ENCODE data around the gene NOVA2. TPM values are rescaled to one million over a fixed set of nuclear protein-coding genes. Genes with fewer than 3 reads are reported as not detected.

NOVA2 gene
- total and polyA plus RNA-seq, 2 donors (not counting 3 experiments of a cell fraction or from before 2014, with no cell fraction given): 5.6 to 34.2 TPM

DNA sequence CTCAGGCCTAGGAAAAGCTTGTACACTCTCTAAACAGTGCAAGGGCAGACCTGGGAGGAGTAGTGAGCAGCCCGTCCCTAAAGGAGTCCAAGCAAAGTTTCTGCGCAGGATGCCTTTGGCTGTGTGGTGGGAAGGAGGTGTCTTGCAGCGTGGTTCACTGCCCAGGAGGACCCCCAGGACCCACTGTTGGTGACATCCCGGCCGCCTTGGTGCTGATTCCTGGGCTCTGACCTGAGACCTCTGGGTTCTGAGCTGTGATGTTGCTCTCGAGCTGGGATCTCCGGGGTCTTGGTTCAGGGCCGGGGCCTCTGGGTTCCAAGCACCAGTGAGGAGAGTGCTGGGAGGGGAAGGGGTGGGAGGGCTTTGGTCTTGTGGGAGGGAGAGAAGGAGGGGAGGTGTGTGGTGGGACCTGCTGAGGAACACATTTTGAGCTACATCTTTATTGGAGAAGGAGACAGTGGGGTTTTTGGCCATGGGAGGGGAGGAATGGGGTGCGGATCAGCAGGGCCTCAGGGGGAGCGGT is 45.1 kb upstream of the NOVA2 start:
- peaks cover 6 to 13% of the 10 kb centered on the region in 2 experiments for H3K27me3 ChIP-seq (ENCODE audit: control insufficient read depth in 2 of 2, insufficient read depth in 2 of 2, low read length in 2 of 2)
- H2AFZ ChIP-seq (ENCODE audit: low read depth, low read length): no peak overlapping the region
- POLR2A ChIA-PET: no interaction called here
- H3K9ac ChIP-seq (replicated peaks; ENCODE audit: extremely low read depth, insufficient read depth, low read length): no peak overlapping the region
- CTCF ChIA-PET: interaction anchor here (1.3 to 12.1 kb wide), 4 partner anchors 9 to 246 kb away, joined by 3 to 460 read pairs (median 16); no protein-coding TSS in a partner anchor
- no peaks in the 10 kb centered on the region for H3K9me1 ChIP-seq (replicated peaks; ENCODE audit: control insufficient read depth, extremely low read depth, insufficient read depth, low read length)
- H4K20me1 ChIP-seq (replicated peaks; ENCODE audit: control insufficient read depth, extremely low read depth, insufficient read depth, low read length): no peaks in the 10 kb centered on the region
- TF ChIP-seq, protein P1, sequence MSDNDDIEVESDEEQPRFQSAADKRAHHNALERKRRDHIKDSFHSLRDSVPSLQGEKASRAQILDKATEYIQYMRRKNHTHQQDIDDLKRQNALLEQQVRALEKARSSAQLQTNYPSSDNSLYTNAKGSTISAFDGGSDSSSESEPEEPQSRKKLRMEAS (IDR thresholded peaks at IDR 0.05; ENCODE audit: insufficient read depth, insufficient read length): no peak
- TF ChIP-seq GATA2 (IDR thresholded peaks at IDR 0.05; ENCODE audit: insufficient read depth, insufficient read length, low read depth, low read length) (no peak), FOS (IDR thresholded peaks at IDR 0.05; ENCODE audit: borderline replicate concordance, insufficient read depth, low read length) (no peak), POLR2AphosphoS5 (IDR thresholded peaks at IDR 0.05; ENCODE audit: insufficient read depth, low read depth, low read length) (no peak), EZH2 (IDR thresholded peaks at IDR 0.05; ENCODE audit: borderline replicate concordance, low read depth, low read length, severe bottlenecking) (no peak), JUN (IDR thresholded peaks at IDR 0.05; ENCODE audit: borderline replicate concordance, insufficient read depth, insufficient read length, low read depth) (no peak)
- peaks cover 0 to 5% of the 10 kb centered on the region in 2 experiments for H3K36me3 ChIP-seq (ENCODE audit: control insufficient read depth in 2 of 2, extremely low read depth in 1 of 2, insufficient read depth in 2 of 2, low read length in 2 of 2)
- H3K4me1 ChIP-seq (ENCODE audit: control insufficient read depth, extremely low read depth, insufficient read depth, low read length): peaks cover 16% of the 10 kb centered on the region
- H3K9me3 ChIP-seq (replicated peaks; ENCODE audit: control insufficient read depth, insufficient read depth, low read length): no peaks in the 10 kb centered on the region
- no peak for DNase-seq (ENCODE audit: low read depth, low spot score)
- H3K4me3 ChIP-seq (replicated peaks in 1 of 3; ENCODE audit: insufficient read depth in 1 of 3, low read depth in 1 of 3, low read length in 3 of 3): no peak overlapping the region
- no TSS peak for BruUV-seq (replicated peaks)
- H3K27ac ChIP-seq (ENCODE audit: insufficient read depth, low read depth, low read length): no peak overlapping the region
- dilution Hi-C loops (cut with MboI; ENCODE audit: extremely low pct_ligation_motif_present, low sequenced_read_pairs): no loop called here
- no peaks in the 10 kb centered on the region for H3K79me2 ChIP-seq (ENCODE audit: control insufficient read depth, insufficient read depth, low read length)
- FAIRE-seq: no peak
- intact Hi-C loops (cut with micrococcal nuclease): loop anchor here (5.0 kb wide), 1 partner anchor 91 kb away; no protein-coding TSS in a partner anchor
- no peak overlapping the region for H3K4me2 ChIP-seq (ENCODE audit: insufficient read depth, low read length)
